T1000 (cell line): ENCODE data around the gene TMEM45A.
"Not testable (repeated sequence)": the region's sequence is repeated elsewhere in the genome, so short reads cannot be mapped to it uniquely, and the experiment has no call there.

Source experiments
- DNase-seq: peaks from one replicate; lab custom pipeline; 2025; ENCODE audit warnings: mixed read lengths; lab: John Stamatoyannopoulos, UW

TMEM45A gene

DNA sequence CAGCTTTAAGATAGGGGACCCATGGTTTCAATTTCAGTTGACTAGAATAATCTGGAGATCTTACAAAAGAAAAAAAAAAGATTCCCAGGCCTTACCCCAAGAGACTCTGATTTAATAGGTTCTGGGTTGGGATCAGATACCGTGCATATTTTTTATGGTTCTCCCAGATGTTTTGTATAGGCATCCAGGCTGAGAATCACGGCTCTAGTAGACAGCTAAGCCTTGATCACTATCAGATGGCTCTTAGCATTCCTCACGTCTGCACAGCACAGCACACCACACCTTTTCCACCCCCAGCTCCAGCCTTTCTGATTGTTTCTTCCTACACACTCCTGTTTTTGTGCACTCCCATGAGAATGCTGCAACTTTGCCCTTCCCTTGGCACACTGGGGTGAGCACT lies 40.8 kb downstream of the TMEM45A start:
- DNase-seq = no peak

DNA sequence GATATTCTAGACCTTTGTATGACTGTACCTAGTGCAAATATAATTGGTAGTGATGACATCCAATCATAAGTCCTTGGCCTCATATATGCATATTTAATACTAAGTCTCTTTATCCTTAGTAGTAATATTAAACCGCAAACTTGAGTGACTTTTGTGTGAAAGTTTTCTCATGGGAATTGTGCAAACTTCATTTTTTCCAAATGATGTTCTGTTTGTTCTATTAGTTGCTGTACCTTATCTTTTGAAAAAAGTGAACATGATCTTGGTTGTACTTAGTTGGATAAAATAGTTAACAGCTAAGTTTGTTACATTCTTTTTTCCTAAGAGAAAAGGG lies 43.2 kb downstream of the TMEM45A start:
- no peak for DNase-seq

DNA sequence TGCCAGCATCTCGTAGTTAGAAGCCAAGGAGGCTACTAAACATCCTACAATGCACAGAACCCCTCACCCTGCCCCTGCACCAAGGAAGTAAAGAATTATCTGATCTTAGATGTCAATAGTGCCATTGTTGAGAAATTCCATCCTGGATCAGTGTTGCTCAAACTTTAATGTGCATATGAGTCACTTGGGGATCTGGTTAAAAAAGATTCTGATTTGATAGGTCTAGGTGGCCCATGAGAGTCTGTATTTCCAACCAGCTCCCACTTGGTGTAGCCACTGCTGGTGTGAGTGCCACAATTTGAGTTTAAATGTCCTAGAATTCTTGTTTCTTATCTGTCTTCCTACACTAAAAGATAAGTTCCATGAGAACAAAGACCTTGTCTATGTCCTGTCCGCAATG lies 43.7 kb downstream of the TMEM45A start:
- no peak for DNase-seq

DNA sequence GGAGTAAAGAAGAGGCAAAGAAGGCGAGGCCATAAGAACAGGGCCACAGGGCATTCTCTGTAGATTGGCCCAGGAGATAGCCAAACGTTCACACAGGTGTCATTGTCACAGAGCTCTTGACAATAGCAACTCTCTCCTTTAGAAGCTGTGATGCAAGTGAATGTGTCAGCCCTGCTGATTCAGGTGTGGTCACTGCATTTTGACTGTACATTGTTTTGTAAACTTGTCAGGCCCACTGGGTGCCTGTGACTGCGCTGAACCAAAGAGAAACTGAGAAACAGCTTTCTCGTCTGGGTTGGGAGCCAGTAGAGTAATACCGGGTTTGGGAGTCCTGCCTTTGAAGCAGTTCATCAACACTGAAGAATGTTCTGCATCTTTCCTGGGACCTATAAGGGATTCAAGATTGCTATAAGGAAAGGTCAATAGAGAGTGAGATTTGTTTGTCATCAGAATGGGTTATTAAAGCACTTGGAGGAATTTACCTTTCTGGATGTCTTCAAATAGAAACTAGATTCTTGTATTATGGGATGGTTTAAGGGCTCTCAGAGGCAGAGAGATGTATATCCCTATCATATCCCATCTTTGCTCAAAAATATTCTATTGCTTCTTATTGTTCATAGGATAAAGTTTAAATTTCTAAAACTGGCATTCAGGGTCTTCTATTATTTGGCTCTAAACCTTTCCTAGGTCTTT lies 45.4 kb downstream of the TMEM45A start:
- no peak for DNase-seq

DNA sequence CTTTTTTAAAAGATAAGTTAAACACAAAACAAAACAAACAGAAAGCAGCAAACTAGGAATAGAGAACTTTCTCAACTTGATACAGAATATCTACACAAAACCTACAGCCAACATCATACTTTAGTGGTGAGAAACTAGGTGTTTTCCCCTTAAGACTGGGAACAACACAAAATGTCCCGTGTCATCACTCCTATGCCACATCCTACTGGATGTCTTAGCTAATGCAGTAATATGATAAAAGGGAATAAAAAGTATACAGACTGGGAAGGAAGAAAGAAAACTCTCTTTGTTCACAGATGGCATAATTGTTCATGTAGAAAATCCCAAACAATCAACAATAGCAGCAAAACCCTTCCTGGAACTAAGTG lies 45.9 kb downstream of the TMEM45A start:
- DNase-seq = no peak

DNA sequence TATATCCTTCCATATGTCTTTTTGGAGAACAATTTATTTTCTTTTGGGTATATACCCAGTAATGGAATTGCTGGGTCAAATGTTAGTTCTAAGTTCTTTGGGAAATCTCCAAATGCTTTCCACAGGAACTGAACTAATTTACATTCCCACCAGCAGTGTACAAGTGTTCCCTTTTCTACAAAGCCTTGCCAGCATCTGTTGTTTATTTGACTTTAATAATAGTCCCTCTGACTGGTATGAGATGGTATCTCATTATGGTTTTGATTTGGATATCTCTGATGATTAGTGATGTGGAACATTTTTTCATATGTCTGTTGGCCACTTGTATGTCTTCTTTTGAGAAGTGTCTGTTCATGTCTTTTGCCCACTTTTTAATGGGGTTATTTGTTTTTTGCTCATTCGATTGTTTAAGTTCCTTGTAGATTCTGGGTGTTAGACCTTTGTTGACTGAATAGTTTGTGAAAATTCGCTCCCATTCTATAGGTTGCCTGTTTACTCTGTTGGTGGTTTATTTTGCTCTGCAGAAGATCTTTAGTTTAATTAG lies 48.4 kb downstream of the TMEM45A start:
- no peak for DNase-seq

DNA sequence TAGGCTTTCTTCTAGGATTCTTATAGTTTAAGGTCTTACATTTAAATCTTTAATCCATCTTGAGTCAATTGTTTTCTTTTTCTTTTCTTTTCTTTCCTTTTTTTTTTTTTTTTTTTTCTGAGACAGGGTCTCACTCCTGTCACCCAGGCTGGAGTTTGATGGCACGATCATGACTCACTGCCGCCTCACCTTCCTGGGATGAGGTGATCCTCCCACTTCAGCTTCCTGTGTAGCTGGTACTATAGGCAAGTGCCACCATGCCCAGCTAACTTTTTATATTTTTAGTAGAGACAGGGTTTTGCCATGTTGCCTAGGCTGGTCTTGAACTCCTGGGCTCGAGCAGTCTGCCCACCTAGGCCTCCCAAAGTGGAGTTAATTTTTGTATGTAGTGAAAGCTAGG lies 49.0 kb downstream of the TMEM45A start:
- DNase-seq = not testable (repeated sequence)

DNA sequence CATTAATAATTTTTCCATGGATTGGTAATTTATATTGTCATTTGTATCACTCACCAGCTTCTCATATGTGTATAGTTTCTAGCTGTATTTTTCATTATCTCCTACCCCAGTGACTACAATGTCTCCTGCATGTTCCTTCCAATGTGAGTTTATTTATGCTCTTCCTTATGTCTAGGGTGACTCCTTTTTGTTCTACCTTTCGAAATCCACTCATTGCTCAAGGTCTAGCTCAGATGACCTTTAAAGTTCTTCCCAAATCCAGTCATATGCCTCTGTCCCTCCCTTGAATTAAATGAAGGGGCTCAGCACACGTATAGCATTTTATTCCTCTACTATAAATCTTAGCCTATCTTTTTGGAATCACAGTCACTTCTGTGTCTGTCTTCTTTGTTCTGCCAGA lies 53.0 kb downstream of the TMEM45A start:
- no peak for DNase-seq

DNA sequence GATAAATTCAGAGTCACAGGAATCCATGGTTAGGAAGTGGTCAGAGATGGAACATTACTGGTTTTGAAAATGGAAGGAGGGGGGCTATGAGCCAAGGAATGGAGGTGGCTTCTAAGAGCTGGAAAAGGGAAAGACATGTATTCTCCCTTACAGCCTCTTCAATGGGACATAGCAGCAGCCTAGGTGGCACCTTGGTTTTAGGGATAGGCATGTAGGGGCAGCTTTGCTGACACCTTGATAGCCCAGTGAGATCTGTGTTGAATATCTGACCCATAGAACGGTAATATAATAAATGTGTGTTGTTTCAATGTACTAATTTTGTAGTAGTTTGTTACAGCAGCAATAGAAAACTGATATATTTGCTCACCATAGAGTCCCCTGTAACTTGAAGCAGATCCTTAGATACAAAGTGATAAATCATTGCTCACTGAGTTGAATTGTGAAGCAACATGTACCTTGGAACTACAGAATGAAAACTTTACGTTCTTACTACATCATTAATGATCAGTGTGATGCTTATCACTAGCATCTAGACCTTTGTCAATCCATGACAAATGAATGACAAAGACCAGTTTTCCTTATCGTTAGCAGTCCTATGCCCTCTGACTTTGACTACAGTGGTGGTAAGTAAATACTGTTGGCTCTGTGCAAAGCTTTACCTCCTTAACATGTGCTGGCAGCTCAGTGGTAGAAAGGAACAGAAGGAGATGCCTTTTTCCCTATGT lies 53.8 kb downstream of the TMEM45A start:
- DNase-seq = no peak

DNA sequence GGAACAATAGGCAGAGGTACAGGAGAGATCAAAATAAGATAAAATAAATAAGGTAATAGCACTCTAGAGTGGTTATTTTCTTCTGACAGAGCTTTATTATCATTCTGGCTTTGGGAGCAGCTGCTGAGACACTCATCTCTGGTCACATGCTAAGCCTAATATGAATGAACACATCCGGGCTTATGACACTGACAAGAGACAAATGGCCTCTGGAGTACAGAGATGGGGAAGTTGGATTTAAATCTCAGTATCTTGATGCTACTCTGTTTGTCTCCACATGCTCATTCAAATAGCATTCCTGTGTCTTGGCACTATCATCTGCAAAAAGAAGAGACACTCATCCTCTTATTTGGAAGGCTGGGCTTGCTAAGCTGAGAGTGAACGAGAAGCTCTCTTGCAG lies 55.6 kb downstream of the TMEM45A start:
- DNase-seq = no peak

DNA sequence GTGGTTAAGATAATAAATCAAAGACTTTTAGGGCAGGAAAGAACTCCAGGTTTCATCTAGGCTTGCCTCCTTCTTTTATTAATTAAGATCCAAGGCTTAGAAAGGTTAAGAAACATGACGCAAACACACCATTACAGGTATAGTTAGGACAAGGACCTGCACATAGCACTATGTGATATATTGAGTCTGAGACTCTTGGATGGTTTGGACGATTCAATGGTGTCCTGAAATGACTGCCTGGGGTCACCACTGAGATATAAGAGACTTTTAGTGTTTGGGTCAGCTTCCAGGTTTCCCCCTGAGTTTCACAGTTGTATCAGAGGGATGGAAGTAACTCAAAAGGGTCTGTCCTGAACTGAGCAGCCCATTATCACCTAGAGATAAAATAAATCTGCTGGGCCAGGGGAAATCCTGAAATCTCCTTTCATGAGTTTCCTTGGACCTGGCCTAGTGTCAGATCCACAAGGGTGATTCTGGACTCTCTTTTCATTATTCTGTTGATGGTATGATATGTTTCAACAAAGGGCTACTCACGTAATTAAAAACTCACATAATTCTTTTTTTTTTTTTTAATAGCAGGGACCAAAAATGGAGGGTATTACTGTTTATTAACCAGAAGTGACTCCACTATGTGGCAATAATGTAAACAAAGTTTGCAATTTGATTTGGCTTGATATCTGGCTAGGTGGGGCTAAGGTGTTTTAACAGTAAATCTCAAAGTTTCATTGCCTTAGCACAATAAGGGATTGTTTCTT lies 61.4 kb downstream of the TMEM45A start:
- no peak for DNase-seq

DNA sequence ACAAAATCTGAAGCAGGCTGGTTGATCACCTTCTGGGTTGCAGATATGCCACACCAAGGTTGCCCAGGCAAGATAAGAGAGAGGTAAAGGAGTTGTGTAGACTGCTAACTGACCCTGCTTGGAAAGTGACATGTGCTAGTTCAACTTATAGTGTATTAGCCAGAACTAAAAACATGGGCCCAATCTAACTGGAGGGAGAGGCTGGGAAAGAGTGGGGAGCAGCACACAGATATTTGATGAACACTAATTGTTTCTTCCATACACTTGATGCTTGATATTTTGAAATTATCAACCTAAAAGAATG lies 61.9 kb downstream of the TMEM45A start:
- no peak for DNase-seq

DNA sequence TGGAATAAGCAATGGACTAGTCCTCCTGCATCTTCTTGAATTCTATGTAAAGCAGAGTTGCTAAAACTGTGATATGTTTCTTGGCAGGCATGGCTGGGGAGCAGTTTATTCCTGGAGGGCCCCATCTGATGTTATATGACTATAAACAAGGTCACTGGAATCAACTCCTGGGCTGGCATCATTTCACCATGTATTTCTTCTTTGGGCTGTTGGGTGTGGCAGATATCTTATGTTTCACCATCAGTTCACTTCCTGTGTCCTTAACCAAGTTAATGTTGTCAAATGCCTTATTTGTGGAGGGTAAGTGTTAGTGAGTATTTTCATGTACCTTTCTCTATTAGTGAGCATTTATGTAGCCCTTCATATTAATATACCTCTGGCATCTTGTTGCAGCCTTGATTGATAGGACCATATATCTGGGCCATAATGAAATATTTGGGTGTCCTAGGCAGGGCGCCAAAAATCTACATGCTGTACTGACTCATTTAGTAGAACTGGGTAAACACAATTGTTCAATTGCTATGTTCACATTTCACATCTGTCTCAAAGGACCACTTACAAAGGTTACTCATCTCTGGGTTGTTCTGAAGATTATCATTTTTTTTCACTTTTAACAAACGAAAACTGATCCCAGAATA lies 64.4 kb downstream of the TMEM45A start:
- no peak for DNase-seq

DNA sequence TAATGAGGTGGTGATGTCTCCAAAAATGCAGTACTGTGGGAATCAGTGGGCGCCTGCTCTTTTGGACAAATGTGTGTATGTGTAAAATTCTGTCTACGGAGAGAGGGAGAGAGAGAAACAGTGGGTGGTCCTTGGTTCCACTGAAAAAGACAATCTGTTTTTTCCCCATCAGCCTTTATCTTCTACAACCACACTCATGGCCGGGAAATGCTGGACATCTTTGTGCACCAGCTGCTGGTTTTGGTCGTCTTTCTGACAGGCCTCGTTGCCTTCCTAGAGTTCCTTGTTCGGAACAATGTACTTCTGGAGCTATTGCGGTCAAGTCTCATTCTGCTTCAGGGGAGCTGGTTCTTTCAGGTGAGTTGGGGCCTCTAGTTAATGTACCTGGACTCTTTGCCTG lies 65.8 kb downstream of the TMEM45A start:
- no peak for DNase-seq

DNA sequence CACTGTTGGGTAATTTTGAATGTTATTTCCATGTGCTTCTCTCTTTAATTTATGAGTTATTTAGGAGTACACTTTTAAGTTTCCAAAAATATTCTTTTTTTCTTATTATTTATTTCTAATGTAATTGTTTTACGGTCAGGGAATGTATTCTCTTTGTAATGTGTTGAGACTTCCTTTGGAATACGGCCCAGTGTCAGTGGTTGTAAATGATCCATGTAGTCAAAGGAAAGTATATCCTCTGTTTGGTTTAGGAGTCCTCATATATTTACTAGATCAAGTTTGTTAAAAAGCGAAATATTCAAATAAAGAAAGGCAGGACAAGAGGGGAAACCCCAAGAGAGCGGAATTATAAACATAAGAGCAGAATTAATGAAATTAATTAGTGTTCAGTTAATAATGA lies 68.0 kb downstream of the TMEM45A start:
- no peak for DNase-seq

DNA sequence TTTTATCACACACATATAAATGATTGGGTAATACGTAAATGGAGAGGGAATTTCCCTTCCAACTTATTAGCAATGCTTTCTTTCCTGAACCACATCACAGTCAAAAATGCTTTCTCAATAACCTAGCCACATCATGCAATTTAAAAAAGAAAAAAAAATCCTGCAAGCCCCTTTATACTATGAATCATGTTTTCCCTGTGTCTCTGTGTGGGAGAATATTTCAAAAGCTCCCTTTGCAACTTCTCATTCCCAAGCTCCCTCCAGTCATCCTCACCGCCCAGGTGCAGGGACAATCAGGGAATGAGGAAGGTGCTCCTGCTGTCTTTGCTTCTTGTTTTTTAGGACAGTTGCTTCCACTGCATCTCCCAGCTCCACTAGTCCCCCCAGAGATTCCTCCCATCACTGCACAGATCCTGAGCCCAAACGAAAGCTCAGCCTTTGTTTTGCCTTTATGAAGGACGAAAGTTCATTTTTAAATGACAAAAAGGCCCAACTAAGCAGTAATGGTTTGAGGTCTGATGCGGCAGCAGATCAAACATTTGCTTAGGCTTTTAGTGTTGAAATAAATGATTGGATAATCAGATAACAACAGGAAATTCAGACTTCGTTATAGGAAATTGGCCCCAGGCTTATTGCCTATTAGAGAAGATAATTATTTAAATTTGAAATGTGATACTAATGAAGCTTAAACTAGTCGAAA lies 69.2 kb downstream of the TMEM45A start:
- DNase-seq = no peak

DNA sequence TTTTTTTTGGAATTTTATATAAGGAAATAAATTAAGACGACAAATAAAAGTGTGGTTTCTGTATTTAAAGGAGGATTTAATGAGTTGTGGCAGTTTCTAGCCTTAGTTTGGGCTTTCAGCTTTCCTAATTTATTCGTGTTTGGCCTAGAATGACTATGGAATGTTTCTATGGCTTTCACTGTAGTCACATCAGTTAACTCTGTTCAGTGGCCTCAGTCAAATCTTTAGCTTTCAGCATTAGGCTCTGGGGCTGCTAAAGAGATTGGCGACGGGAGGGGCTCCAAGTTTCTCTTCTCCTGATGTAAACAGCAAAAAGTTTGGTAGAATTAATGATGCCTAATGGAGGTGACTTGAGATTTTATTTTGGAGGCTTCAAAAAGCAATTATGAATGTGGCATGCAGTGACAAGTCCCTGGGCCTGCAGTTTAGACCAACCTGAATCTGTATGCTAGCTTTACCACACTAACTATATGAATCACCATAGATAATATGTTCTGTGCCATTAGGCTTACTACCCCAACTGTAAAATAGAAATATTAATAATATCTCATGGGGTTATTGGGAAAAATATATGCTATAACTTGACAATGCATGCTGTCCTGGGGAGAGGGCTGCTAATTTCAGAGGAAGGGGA lies 69.9 kb downstream of the TMEM45A start:
- no peak for DNase-seq

DNA sequence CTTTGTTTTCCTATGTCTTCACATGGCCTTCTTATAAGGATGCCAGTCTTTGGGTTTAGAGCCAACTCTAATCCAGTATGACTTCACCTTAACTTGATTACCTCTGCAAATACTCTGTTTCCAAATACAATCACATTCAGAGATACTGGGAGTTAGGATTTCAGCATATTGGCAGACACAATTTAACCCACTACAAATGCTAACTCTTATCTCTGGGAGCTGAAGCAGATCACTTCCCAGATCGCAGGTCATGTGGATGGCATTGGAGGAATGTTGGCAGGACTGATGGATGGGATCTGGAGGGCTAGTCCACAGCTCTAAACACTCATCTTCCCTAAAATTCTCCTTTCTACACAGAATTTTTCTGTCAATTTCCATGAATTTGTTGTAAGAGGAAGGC lies 70.8 kb downstream of the TMEM45A start:
- no peak for DNase-seq

DNA sequence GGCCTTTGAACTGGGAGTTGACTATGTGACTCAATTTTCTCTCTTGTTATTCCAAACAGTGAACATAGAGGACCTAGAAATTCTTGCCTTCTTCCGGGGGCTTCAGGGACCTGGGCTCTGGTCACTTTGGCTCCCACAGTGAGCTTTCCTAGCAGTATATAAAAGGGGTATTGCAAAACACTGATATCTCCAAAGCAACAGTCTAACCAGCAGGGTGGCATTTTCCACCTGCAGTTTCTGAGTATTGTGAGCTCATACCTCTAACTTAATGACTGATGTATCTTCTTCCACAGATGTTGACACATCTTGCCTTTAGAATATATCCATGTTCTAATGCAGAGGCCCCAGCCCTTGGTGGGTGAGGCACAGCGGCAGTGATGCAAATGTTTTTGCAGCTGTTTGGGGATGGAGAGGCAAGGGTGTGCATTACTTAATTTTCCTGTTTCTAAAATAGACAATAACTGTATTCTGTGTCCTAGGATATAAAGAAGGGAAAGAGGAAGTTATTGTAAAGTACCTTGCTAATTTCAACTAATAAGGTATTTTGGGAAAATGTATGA lies 71.3 kb downstream of the TMEM45A start:
- no peak for DNase-seq

DNA sequence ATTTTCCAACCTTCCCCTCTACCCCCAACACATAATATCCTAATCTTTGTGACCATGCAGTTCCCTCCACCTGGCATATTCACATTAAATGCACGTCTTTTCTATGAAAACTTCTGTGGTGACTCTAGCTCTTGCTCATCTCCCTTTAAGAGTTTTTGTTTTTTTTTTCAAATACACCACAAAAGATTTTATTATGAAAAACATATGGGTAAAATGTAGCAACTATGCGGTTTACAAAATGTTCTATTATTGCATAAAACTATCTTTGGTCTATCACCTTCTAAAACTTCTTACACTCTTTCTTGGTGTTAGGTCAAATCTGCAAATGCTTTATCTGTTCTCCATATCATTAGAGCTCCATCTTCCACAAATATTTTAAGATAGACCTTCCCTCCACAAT lies 78.4 kb downstream of the TMEM45A start:
- no peak for DNase-seq

DNA sequence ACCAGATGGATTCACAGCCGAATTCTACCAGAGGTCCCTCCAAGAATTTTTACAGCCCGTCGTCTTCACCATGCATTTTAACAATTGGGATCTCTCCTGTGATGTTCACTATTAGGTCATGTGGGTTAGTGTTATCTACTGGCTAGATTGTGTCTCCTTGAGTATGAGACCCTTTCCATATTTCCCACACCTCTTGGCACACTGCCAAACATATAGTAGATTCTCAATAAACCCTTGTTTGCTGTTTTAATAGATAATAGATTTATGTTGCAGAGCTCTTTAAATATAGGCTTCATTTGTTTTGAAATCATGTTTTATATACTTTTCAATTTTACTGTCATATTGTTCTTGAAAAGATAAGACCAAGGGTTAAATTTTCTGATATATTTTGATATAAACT lies 82.1 kb downstream of the TMEM45A start:
- no peak for DNase-seq
